ENCODE measurements around the gene CLEC7A.

Gene CLEC7A

GRCh38 chr12:10136637-10137205 is 6.7 kb upstream of the CLEC7A start:
- DNase-seq = no peak

- DNase-seq = no peak
Observed at GRCh38 chr12:10135126-10135525, 5.1 kb upstream of the CLEC7A start.

GRCh38 chr12:10132850-10133370 is 2.9 kb upstream of the CLEC7A start:
- no peak for DNase-seq

GRCh38 chr12:10131111-10131690 is 1.2 kb upstream of the CLEC7A start:
- DNase-seq = no peak

GRCh38 chr12:10128687-10129086 is 1.3 kb downstream of the CLEC7A start:
- peak; percentile 11 to 41 for DNase-seq

- DNase-seq = no peak
Observed at GRCh38 chr12:10126413-10126812, 3.6 kb downstream of the CLEC7A start.

GRCh38 chr12:10122689-10123088 is 7.3 kb downstream of the CLEC7A start:
- DNase-seq = no peak

GRCh38 chr12:10121278-10121677 is 8.7 kb downstream of the CLEC7A start:
- DNase-seq = no peak

- DNase-seq = no peak
Observed at GRCh38 chr12:10119066-10119465, 10.9 kb downstream of the CLEC7A start.

- DNase-seq = no peak
Observed at GRCh38 chr12:10115890-10116289, 14.1 kb downstream of the CLEC7A start.

- DNase-seq = no peak
Observed at GRCh38 chr12:10115311-10115710, 14.7 kb downstream of the CLEC7A start.

GRCh38 chr12:10113920-10114319 is 16.1 kb downstream of the CLEC7A start:
- no peak for DNase-seq

- no peak for DNase-seq
Observed at GRCh38 chr12:10113075-10113474, 16.9 kb downstream of the CLEC7A start.

- DNase-seq = no peak
Observed at GRCh38 chr12:10111451-10111850, 18.5 kb downstream of the CLEC7A start.

GRCh38 chr12:10110256-10110844 is 19.6 kb downstream of the CLEC7A start:
- DNase-seq = no peak

GRCh38 chr12:10102322-10102721 is 27.7 kb downstream of the CLEC7A start:
- no peak for DNase-seq

- DNase-seq = no peak
Observed at GRCh38 chr12:10101648-10102220, 28.3 kb downstream of the CLEC7A start.

GRCh38 chr12:10101042-10101579 is 28.9 kb downstream of the CLEC7A start:
- no peak for DNase-seq

GRCh38 chr12:10098791-10099190 is 31.2 kb downstream of the CLEC7A start, which contains the start of gene CLEC1A:
Gene CLEC1A (minus strand): TSS chr12:10098985. CDS start chr12:10098922, 63 bp downstream.
- no peak for DNase-seq

- no peak for DNase-seq
Observed at GRCh38 chr12:10097521-10097920, 32.5 kb downstream of the CLEC7A start.

GRCh38 chr12:10095971-10096370 is 34.0 kb downstream of the CLEC7A start:
- DNase-seq = no peak

- no peak for DNase-seq
Observed at GRCh38 chr12:10094646-10095395, 35.2 kb downstream of the CLEC7A start.
